T-helper 22 cell (primary cell): Measurements from ENCODE around the gene TTC3.
"Not testable (repeated sequence)": the region's sequence is repeated elsewhere in the genome, so short reads cannot be mapped to it uniquely, and the experiment has no call there.

ENCODE experiments used
- DNase-seq: peaks from one replicate; pipeline ENCODE4 v3.0.0-alpha.2; 2020; ENCODE audit warnings: low read depth

The TTC3 gene

GRCh38 chr21:37199057-37199924 lies 126.2 kb downstream of the TTC3 start:
- no peak for DNase-seq

GRCh38 chr21:37200641-37201480 lies 127.8 kb downstream of the TTC3 start:
- DNase-seq, result no peak

DNA sequence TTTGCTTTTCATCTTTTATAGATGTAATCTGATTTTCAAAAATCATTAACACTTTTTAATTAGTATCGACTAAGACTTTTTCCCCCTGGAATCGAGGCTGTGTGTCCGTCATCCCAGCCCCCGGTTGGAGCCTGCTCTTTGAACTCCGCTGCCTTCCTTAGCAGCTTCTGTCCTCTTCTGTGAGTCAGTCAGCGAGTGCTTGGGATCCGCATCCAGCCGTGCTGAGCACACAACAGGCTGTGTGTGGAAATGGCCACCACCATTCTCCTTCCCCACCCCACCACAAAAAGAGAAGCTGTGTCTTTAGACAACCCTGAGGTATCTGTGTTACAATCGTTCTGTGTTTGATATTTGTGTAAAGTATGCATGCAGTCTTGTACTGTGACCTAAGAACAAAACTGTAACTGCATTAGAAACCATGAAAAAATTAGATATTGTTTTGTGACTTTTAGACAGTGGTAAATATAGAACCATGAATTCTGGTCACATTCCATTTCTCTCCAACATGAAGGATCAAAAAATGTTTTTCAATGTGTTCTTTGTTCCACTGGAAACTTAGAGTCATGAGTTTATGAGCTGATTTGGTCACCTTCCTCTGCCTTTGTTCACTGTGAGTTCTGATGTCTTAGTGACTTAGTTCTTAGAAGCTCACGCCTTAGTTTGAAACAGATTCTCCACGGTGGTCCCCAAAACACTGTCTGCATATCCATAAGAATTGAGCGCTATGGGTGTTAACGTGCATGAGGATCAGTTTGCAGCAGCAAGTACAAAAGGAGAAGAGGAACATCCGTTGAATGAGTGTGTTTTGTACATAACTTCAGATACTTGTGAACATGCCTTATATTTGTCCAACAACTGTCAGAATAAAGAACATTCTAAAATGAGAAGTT lies 129.4 kb downstream of the TTC3 start:
- DNase-seq, result no peak

DNA sequence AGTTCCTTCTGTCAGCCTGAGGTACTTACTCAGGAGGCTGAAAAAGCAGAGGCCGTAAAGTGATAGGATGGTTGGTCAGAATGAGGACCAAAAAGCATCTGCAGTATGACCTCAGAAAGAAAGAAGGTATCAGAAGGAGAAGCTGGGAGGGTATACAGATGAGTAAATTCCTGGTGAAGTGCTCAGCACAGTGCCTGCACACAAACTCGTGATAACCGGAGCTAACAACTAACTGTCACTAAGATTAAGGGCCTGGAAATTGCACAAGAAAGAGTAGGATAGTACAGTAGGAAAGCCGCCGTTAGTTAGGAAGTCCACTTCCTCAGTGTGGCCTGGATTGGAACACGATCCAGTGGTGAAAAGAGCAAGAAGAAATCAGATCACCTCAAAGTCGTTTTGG lies 131.5 kb downstream of the TTC3 start:
- no peak for DNase-seq

DNA sequence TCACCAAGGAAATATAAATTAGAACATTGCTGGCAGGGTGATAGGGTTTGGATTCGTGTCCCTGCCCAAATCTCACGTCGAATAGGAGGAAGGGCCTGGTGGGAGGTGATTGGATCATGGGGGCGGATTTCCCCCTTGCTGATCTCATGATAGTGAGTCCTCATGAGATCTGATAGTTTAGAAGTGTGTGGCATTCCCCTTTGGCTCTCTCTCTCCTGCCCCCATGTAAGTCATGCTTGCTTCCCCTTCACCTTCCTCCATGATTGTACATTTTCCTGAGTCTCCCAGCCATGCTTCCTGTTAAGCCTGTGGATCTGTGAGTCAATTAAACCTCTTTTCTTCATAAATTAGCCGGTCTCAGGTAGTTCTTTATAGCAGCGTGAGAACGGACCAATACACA lies 133.4 kb downstream of the TTC3 start:
- no peak for DNase-seq

DNA sequence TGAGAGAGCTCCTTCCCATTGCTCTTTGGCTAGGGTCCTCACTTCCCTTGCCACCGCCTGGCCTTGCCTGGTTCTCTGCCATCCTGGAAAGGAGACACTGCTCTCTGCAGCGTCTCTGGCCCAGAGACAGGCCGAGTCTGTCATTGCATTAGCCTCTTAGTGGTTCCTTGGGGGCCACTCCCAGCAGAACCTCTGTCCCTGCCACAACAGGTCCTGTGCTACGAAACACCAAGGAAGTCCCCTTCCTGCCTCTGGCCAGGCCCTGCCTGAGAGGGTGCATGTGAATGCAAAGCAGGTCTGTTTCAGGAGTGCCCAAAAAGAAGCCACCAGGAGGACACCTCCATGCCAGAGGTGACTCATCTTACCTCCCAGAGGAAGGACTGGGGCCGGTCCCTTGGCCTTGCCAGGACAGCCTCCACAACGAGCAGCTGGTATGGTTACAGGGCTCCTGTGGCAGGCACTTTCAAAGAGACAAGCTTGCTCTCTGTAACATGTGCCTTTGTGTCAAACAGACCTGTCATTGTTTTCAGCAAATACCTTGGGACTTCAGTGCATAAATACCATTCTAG lies 134.5 kb downstream of the TTC3 start:
- DNase-seq, result no peak

GRCh38 chr21:37208056-37208721 lies 135.1 kb downstream of the TTC3 start:
- no peak for DNase-seq

DNA sequence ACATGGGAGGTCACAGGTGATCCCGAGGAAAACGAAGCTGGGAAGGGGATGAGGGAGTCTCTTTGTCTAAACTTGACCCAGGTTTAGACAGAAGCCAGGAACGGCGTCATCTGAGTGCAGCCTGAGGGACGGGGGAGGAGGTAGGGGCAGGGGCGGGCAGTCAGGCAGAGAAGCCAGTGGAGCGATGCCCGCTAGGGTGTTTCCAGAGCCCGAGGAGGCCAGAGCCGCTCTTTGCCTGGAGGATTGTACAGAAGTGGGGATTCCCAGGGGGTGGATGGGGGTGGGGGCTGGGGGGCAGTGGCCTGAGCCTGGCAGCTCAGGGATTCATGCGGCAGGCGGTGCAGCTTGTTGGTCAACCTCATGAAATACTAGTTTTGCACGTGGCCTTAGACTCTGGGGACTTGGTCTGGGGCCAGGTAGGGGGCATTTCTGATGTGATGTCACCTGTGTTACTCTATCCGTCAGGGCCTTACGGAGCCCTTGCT lies 135.7 kb downstream of the TTC3 start:
- DNase-seq, result no peak

DNA sequence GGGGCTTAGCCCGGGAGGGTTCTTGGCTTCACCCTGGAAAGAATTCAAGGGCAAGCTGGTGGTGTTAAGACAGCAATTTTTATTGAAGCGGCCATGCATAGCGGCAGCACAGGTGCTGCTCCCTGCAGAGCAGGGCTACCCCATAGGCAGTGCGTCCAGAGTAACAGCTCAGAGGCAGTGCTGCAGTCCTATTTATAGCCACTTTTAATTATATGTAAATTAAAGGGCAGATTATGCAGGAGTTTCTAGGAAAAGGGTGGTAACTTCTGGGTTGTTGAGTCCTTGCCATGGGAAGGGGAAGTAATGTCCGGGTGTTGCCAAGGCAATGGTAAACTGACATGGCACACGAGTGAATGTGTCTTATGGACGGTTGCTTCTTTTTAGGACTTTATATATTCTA lies 137.1 kb downstream of the TTC3 start:
- DNase-seq, result no peak

DNA sequence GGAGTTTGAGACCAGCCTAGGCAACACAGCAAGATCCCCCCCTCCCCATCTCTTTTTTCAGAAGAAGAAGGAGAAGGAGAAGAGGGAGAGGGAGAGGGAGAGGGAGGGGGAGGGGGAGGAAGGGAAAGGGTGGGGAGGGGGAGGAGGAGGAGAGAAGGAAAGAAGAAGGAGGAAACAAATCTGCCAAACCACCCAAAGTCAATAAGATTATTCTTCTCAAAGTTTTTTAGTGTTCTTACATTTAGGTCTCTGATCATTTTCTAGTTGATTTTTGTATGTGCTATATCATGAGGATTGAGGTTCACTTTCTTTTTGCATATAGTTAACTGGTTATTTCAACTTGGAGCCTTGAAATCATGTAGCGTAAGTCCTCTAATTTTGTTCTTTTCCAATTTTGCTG lies 137.7 kb downstream of the TTC3 start:
- DNase-seq, result no peak

GRCh38 chr21:37214952-37215351 lies 141.9 kb downstream of the TTC3 start:
- DNase-seq, result no peak

DNA sequence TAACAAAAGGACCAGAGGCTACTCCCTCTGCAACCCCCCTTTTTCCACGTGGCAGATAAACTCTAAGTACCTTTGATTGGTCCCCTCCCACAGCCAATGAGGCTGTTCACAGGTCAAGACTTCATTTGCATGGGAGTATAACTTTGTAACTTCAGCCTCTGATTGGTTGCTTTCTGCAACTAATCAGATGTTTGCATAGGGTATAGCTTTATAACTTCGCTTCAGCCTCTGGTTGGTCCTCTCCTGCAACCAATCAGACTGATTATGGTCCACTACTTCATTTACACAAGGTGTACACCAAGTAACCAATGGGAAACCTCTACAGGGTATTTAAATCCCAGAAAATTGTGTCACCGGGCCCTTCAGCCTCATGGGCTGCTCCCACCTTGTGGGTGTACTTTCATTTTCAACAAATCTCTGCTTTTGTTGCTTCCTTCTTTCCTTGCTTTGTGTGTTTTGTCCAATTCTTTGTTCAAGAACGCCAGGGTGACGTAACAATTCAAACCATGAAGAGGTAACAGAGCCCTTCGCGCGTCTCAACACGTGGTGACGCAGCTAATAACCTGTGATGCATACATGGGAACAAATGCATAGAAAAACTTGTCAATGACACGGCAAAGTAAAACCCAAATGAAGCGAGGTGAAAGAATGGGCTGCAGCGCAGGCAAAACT lies 146.8 kb downstream of the TTC3 start:
- DNase-seq, result no peak

- peak; percentile 25 for DNase-seq
Measured at GRCh38 chr21:37220433-37220980, 147.5 kb downstream of the TTC3 start.

DNA sequence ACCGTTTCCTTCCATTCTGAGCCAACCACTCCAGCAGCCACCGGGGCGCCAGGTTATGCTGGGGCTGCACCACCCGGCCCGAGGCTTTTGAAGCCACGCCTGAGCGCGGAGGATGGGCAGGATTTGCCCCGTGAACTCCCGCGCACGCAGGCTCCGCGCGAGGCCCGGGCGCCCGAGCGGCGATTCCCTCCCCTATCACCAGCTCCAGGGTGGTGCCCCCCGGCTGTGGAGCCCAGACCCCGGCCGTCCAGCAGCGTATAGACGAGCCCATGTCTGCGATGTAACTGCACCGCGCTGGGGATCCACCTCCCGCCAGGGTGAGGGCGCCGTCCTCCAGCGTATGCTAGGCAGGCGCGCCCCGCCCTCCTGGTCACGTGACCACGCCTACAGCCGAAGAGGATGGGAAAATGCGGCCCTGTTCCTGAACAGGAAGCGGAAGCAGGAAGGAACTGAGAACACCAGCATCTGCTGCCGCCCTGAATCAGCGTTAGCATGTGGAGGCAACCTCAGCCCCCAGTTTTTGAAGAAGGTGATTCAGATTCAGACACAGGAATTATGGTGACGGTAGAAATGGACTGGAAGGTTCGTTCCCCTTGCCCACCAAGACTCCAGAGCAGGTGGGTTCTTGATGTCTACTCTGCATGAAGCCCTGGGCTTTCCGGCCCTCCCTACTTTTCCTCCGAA lies 148.1 kb downstream of the TTC3 start:
- peak; percentile 89 for DNase-seq

DNA sequence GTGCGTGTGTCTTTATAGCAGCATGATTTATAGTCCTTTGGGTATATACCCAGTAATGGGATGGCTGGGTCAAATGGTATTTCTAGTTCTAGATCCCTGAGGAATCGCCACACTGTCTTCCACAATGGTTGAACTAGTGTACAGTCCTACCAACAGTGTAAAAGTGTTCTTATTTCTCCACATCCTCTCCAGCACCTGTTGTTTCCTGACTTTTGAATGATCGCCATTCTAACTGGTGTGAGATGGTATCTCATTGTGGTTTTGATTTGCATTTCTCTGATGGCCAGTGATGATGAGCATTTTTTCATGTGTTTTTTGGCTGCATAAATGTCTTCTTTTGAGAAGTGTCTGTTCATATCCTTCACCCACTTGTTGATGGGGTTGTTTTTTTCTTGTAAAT lies 149.2 kb downstream of the TTC3 start:
- DNase-seq, result not testable (repeated sequence)

GRCh38 chr21:37223804-37224345 lies 150.8 kb downstream of the TTC3 start:
- no peak for DNase-seq

DNA sequence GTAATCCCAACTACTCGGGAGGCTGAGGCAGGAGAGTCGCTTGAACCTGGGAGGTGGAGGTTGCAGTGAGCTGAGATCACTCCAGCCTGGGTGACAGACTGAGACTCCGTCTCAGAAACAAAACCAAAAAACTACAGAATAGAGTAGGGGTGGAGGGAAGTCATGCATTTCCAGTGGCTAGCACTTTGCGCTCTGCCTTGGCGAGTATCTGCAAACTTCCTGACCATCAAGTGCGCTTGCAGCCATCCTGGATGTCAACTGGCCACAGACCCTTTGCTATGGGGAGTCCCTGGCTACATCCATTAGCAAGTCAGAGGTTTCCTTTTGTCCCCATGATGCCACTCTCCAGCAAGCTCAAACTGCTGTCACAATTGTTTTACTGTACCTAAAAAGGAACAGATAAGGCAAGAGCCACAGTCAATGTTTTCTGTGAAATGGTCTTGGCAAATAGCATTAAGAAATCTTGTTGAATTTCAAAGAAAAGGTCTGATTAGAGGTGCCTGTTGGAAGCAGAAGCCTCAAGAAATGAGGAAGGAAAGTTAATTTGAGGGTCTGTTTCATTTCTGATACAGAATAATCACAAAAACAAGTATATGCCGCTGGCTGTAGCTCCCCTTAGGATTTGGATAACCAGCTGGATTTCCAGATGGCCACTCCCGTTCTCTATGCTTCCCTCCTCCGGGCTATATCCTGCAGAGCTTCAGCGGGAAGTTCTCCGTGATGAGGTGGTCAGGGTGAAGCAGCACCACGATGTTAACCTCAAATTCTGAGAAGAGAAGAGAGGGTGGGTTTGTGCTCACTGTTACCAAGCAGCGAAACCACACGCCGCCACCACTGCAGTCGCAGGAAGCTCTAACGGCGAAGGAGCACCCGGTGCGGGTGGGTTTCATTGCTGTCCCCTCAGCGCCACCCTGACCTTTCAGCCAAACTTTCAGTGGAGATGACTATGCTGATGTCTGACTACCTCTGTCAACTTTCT lies 152.1 kb downstream of the TTC3 start:
- DNase-seq, result no peak
